Sigmoid colon (tissue), 7 donors: ENCODE results near the gene PPP1R27. TPM values are rescaled to one million over a fixed set of nuclear protein-coding genes. Genes with fewer than 3 reads are reported as not detected.

Source experiments
- DNase-seq: peaks from one replicate; pipeline ENCODE4 v3.0.0-alpha.2; 2019
- H3K27ac ChIP-seq, 4 donors: fragments of 200-600 bp; sonication (generic); one replicate each; pipeline ENCODE4 v1.5.1; 2016 to 2019; ENCODE audit warnings: mild to moderate bottlenecking in 1 of 4
- H3K27me3 ChIP-seq, 3 donors: fragments of 200-600 bp; sonication (generic); one replicate each; pipeline ENCODE4 v1.5.1; 2019; ENCODE audit warnings: mild to moderate bottlenecking in 1 of 3
- H3K36me3 ChIP-seq, 4 donors: fragments of 200-600 bp; sonication (generic); one replicate each; pipeline ENCODE4 v1.5.1; 2016 to 2019
- H3K4me1 ChIP-seq, 4 donors: fragments of 200-600 bp; sonication (generic); one replicate each; pipeline ENCODE4 v1.5.1; 2017 to 2019
- H3K4me3 ChIP-seq, 4 donors: fragments of 200-600 bp; sonication (generic); one replicate each; pipeline ENCODE4 v1.5.1; 2017 to 2019; ENCODE audit warnings: mild to moderate bottlenecking in 2 of 4, moderate library complexity in 1 of 4
- H3K9me3 ChIP-seq, 4 donors: fragments of 200-600 bp in 3 of 4; sonication (generic) in 3 of 4; one replicate each; pipeline versions ENCODE4 v1.5.1 to v1.6.1; 2013 to 2019
- CTCF ChIP-seq, 4 experiments: fragments of 450-650 bp in 3 of 4; fragments of 200-600 bp in 1 of 4; IDR thresholded peaks; one replicate each; pipeline ENCODE4 v1.5.1; 2016 to 2019; ENCODE audit warnings: antibody characterized with exemption in 4 of 4, mild to moderate bottlenecking in 3 of 4, moderate library complexity in 2 of 4
- EP300 ChIP-seq, 4 donors: sonication (generic); formaldehyde crosslinking; IDR thresholded peaks; one replicate each; pipeline ENCODE4 v1.6.1; 2017; ENCODE audit warnings: antibody characterized with exemption in 4 of 4
- POLR2A ChIP-seq, 2 donors: fragments of 450-650 bp; IDR thresholded peaks; one replicate each; pipeline ENCODE4 v1.6.1; 2016; ENCODE audit warnings: antibody characterized with exemption in 2 of 2, mild to moderate bottlenecking in 2 of 2, moderate library complexity in 2 of 2
- POLR2AphosphoS5 ChIP-seq, 4 donors: sonication (generic); formaldehyde crosslinking; IDR thresholded peaks; one replicate each; pipeline ENCODE4 v1.6.1; 2017; ENCODE audit warnings: antibody characterized with exemption in 4 of 4
- WGBS, 2 donors: extraction: QIAGEN DNeasy Blood & Tissue Kit; methylation state at CpG; one replicate each; pipeline ENCODE4 v1.1.7; 2013; 5-methylcytosine and 5-hydroxymethylcytosine counted together
- intact Hi-C: fragments of 100-400 bp; cut with DNase I; formaldehyde crosslinking; loops from one replicate; pipeline ENCODE4 v1.15.1; 2023
- polyA plus RNA-seq, 3 donors: library from polyadenylated mRNA; stranded (reverse); fragments of 200-250 nt; gene quantifications; one replicate each; pipeline ENCODE4 v1.2.3, GENCODE V29; 2013
- total RNA-seq, 4 donors: library from RNA; depleted of rRNA; stranded (reverse); fragments of >200 nt; gene quantifications; one replicate each; pipeline ENCODE4 v1.1.0, GENCODE V29; 2016
- donor health status: healthy with polysubstance abuse.
- donor health status: Bipolar disorder and iron deficiency.
- donor health status: healthy.

PPP1R27 gene
- total and polyA plus RNA-seq, 7 donors, result 0.50 TPM; not detected in 6

GRCh38 chr17:81871387-81872230, 36.8 kb upstream of the PPP1R27 start:
- peak overlapping the region; percentile 71 to 99 (median 84) for H3K4me3 ChIP-seq
- peak; percentile 98 for DNase-seq
- H3K36me3 ChIP-seq, result peaks cover 8 to 21% (median 17%) of the 10 kb centered on the region in 4 donors
- intact Hi-C loops, result loop anchor here (2.0 to 5.0 kb wide), 4 partner anchors 19 to 226 kb away; partner anchors contain the start of genes ALYREF, ANAPC11, FASN and MAFG
- peak overlapping the region; percentile 98 to 100 (median 99) for H3K27ac ChIP-seq
- no peaks in the 10 kb centered on the region for H3K9me3 ChIP-seq
- WGBS, 2 donors, result 0 to 1% methylated on average over 86 of the region's 86 CpGs
- TF ChIP-seq CTCF (IDR thresholded peaks at IDR 0.05) (no peak), POLR2AphosphoS5 (IDR thresholded peaks at IDR 0.05) (peak in 1 of 4 donors; percentile 98), POLR2A (IDR thresholded peaks at IDR 0.05) (peak; percentile 89 to 91)
- peaks cover 0 to 58% (median 50%) of the 10 kb centered on the region in 4 donors for H3K4me1 ChIP-seq
- H3K27me3 ChIP-seq, result no peaks in the 10 kb centered on the region

DNA sequence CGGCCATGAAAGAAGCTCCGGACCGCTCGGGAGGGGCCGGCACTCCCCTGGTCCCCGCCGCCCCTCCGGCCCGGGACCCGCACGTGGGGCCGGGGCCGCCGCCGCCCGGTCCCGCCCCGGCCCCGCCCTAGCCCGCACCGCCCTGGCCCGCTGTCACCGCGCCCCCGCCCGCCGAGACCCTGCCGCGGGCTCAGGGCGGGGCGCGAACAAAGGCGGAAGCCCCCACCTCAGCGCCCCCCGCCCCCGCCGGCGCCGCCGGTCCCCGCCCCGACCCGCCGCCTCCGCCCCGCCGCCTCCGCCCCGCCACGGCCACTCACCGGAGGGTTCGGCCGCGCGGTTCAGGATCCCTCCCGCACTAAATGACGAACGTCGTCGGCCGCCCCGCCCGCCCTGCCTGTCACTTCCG, 36.1 kb upstream of the PPP1R27 start, which contains the start of gene ARHGDIA:
ARHGDIA (minus strand) TSS at position 357 of the 406 bp plus-strand sequence. CDS start 1,407 bp downstream, outside the sequence.
- peak in 3 of 4 donors; percentile 99 for TF ChIP-seq POLR2AphosphoS5 (IDR thresholded peaks at IDR 0.05)
- no peak for TF ChIP-seq EP300 (IDR thresholded peaks at IDR 0.05)
- Histone ChIP-seq H3K4me3 (peak within 1 kb of the TSS; percentile 71 to 99 (median 84)), H3K4me1 (peaks cover 0 to 63% (median 55%) of the 10 kb centered on the region in 4 donors), H3K27ac (peak within 1 kb of the TSS; percentile 98 to 100 (median 99)), H3K9me3 (no peaks in the 10 kb centered on the region), H3K27me3 (no peaks in the 10 kb centered on the region), H3K36me3 (peaks cover 8 to 21% (median 17%) of the 10 kb centered on the region in 4 donors)
- DNase-seq, result no peak
- intact Hi-C loops, result loop anchor here (2.0 to 5.0 kb wide), 4 partner anchors 20 to 226 kb away; partner anchors contain the start of genes ALYREF, ANAPC11, FASN and MAFG
- WGBS, 2 donors, result 1% methylated on average over 64 of the region's 64 CpGs

DNA sequence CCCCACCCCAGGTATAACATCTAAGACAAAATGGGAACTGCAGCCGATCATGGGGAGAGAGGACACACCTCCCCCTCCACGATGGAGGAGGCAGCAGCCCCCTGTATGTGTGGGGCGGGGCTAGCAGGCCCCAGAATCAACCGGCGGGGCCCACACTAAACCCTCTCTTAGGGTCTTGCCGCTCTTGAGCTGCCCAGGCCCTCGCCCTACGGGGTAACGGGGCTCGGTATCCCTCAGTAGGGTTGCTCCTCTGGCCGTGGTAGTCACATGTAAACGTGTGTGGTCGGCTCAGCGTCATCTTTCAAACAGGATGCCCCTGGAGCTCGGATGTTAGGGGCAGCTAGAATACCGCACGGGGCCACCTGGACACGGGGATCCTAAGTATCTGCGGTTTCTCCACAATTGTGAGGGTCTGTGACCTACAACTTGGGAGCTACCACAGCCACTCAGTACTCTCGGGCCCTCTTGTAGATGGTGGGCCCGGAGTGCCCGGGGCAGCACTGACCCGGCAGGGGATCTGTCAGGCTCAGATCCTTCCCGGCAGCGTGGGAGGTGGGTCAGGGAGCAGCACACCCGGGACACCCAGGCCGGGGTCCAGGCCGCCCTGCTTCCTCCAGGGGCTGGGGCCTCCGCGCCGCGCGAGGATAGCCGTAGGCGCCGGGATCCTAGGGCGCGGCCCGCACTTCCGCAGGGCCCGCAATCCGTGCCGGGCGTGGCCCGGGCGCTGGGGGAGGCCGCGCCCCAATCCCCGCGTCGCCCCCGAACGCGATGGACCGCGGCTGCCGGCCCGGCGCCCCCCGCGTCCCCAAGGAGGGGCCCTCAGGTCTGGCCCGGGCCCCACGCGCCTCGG, 35.5 kb upstream of the PPP1R27 start:
- Histone ChIP-seq H3K4me1 (peaks cover 0 to 63% (median 55%) of the 10 kb centered on the region in 4 donors), H3K36me3 (peaks cover 8 to 23% (median 18%) of the 10 kb centered on the region in 4 donors), H3K9me3 (no peaks in the 10 kb centered on the region), H3K27ac (peak overlapping the region; percentile 98 to 100 (median 99)), H3K4me3 (peak overlapping the region; percentile 37 to 99 (median 84)), H3K27me3 (no peaks in the 10 kb centered on the region)
- 1 to 3% methylated on average over 65 of the region's 65 CpGs for WGBS, 2 donors
- TF ChIP-seq POLR2A (IDR thresholded peaks at IDR 0.05) (no peak), POLR2AphosphoS5 (IDR thresholded peaks at IDR 0.05) (peak in 2 of 4 donors; percentile 26 to 35)
- intact Hi-C loops, result loop anchor here (2.0 to 5.0 kb wide), 4 partner anchors 20 to 227 kb away; partner anchors contain the start of genes ALYREF, ANAPC11, FASN and MAFG
- peak; percentile 76 for DNase-seq

- Histone ChIP-seq H3K4me1 (peaks cover 0 to 63% (median 55%) of the 10 kb centered on the region in 4 donors), H3K36me3 (peaks cover 8 to 32% (median 18%) of the 10 kb centered on the region in 4 donors), H3K27ac (peak overlapping the region; percentile 98 to 100 (median 99)), H3K27me3 (no peaks in the 10 kb centered on the region), H3K9me3 (no peaks in the 10 kb centered on the region), H3K4me3 (peak overlapping the region; percentile 37 to 99 (median 84))
- TF ChIP-seq CTCF (IDR thresholded peaks at IDR 0.05) (peak; percentile 82 to 96 (median 90)), POLR2A (IDR thresholded peaks at IDR 0.05) (no peak), POLR2AphosphoS5 (IDR thresholded peaks at IDR 0.05) (no peak)
- peak; percentile 73 for DNase-seq
- intact Hi-C loops, result loop anchor here (2.0 to 5.0 kb wide), 4 partner anchors 21 to 228 kb away; partner anchors contain the start of genes ALYREF, ANAPC11, FASN and MAFG
- WGBS, 2 donors, result 27 to 37% methylated on average over 52 of the region's 52 CpGs
Measured at GRCh38 chr17:81869221-81870130, 34.6 kb upstream of the PPP1R27 start.
